Mesenteric fat pad (tissue), 1 donor: Measurements from ENCODE around the gene MST1R. TPM values are rescaled to one million over a fixed set of nuclear protein-coding genes. Genes with fewer than 3 reads are reported as not detected.
A peak's percentile ranks its signal among the peaks of the same experiment; 100 is the strongest.

ENCODE experiments used
- DNase-seq: peaks from one replicate; pipeline ENCODE4 v3.0.0-alpha.2; 2020; ENCODE audit warnings: low spot score
- total RNA-seq: library from RNA; stranded (reverse); fragmentation: NEBNext Ultra II Directional; extraction: Animal tissue kit (Norgen Biotek cat#: 25700); gene quantifications from one replicate; pipeline ENCODE4 v1.2.1, GENCODE V29; 2021
- donor health status: DM: yes; HTN: yes; CAD: no.

Gene MST1R
- total RNA-seq, 1 donor from 2014 or later: 1.8 TPM

GRCh38 chr3:49878686-49879085 is 25.0 kb downstream of the MST1R start:
- no peak for DNase-seq

GRCh38 chr3:49877716-49878115 is 26.0 kb downstream of the MST1R start:
- DNase-seq: no peak

GRCh38 chr3:49876567-49876966 is 27.1 kb downstream of the MST1R start:
- DNase-seq: no peak

GRCh38 chr3:49873623-49874022 is 30.1 kb downstream of the MST1R start:
- DNase-seq: no peak

- DNase-seq: no peak
These were observed 30.8 kb downstream of the MST1R start for GRCh38 chr3:49872801-49873281.

GRCh38 chr3:49871531-49872153 is 32.0 kb downstream of the MST1R start:
- DNase-seq: no peak

- DNase-seq: no peak
These were observed 34.0 kb downstream of the MST1R start, which contains the start of gene CAMKV for GRCh38 chr3:49869525-49870126. CAMKV (minus strand) TSS chr3:49869906; CDS start chr3:49862388, 7,518 bp downstream.

- DNase-seq: no peak
These were observed 34.7 kb downstream of the MST1R start for GRCh38 chr3:49868862-49869466.

GRCh38 chr3:49867871-49868321 is 35.8 kb downstream of the MST1R start:
- no peak for DNase-seq

- DNase-seq: no peak
These were observed 36.3 kb downstream of the MST1R start for GRCh38 chr3:49867400-49867799.

- no peak for DNase-seq
These were observed 38.4 kb downstream of the MST1R start for GRCh38 chr3:49865198-49865784.

GRCh38 chr3:49864505-49864904 is 39.2 kb downstream of the MST1R start:
- no peak for DNase-seq

GRCh38 chr3:49859576-49860305 is 43.9 kb downstream of the MST1R start:
- DNase-seq: no peak

GRCh38 chr3:49856181-49857005 is 47.3 kb downstream of the MST1R start, which contains the start of gene TRAIP:
TRAIP (minus strand) TSS chr3:49856564; CDS start chr3:49856453, 111 bp downstream.
- DNase-seq: peak; percentile 96

- no peak for DNase-seq
These were observed 48.0 kb downstream of the MST1R start for GRCh38 chr3:49855662-49856061.

- DNase-seq: no peak
These were observed 58.0 kb downstream of the MST1R start for GRCh38 chr3:49845694-49846093.

- DNase-seq: no peak
These were observed 59.0 kb downstream of the MST1R start for GRCh38 chr3:49844464-49845183.

- DNase-seq: no peak
These were observed 60.7 kb downstream of the MST1R start for GRCh38 chr3:49842843-49843517.

GRCh38 chr3:49841806-49842205 is 61.9 kb downstream of the MST1R start:
- no peak for DNase-seq
